GM12878 (cell line): ENCODE measurements around the gene ANKRD33B. TPM values are rescaled to one million over a fixed set of nuclear protein-coding genes. Genes with fewer than 3 reads are reported as not detected.

ENCODE experiments used
- ATAC-seq: fragments of 200-7000 bp; cut with Tn5 transposase; 3 replicates; pipeline ENCODE4 v1.9.1; 2020; ENCODE audit warnings: mild to moderate bottlenecking, moderate library complexity
- BruUV-seq: library from RNA; stranded (reverse); fragments of 400-500 nt; replicated peaks from 2 replicates; lab custom pipeline; 2021; lab: Mats Ljungman, UMichigan
- CTCF ChIA-PET: fragments of 300-600 bp; sonication (Branson Sonifier 250); formaldehyde crosslinking; extraction: SDS; loops from one replicate; lab custom pipeline; 2021; ENCODE audit warnings: inconsistent platforms; lab: Yijun Ruan, JAX
- POLR2A ChIA-PET: fragments of 350-600 bp; formaldehyde crosslinking; extraction: SDS; loops from one replicate; lab custom pipeline; 2021; ENCODE audit warnings: inconsistent platforms; lab: Charles Lee
- RAD21 ChIA-PET: fragments of 300-600 bp; sonication (Branson Sonifier 250); formaldehyde crosslinking; loops from one replicate; lab custom pipeline; 2023; ENCODE audit warnings: antibody characterized with exemption; ENCODE audit not compliant: unreplicated experiment; lab: Charles Lee
- SMC1A ChIA-PET: fragments of 300-600 bp; sonication (Branson Sonifier 250); formaldehyde crosslinking; loops from one replicate; lab custom pipeline; 2023; ENCODE audit not compliant: unreplicated experiment, uncharacterized antibody; lab: Charles Lee
- DNase-seq: peaks from one replicate; pipeline ENCODE4 v3.0.0-alpha.2; 2011; ENCODE audit warnings: low read depth, low spot score
- FAIRE-seq: peaks from 3 replicates; lab custom pipeline; 2011; peaks lifted over from hg19 to GRCh38; lab: Jason Lieb, UNC
- H2AFZ ChIP-seq: 2 replicates; pipeline ENCODE4 v1.6.0; 2011; ENCODE audit warnings: low read depth, low read length, control low read depth; ENCODE audit not compliant: control insufficient read depth
- H3K27ac ChIP-seq: 2 replicates; pipeline ENCODE4 v1.5.1; 2011; ENCODE audit warnings: control low read depth; ENCODE audit not compliant: control insufficient read depth, insufficient read depth
- H3K27me3 ChIP-seq, 2 experiments: replicated peaks in 1 of 2; 2 replicates each; pipeline versions ENCODE4 v1.6.0 to v1.6.1; 2011; ENCODE audit warnings: low read length in 1 of 2; ENCODE audit not compliant: control insufficient read depth in 2 of 2, insufficient read depth in 2 of 2
- H3K36me3 ChIP-seq, 2 experiments: 2 replicates each; pipeline ENCODE4 v1.5.1; 2011; ENCODE audit warnings: low read length in 1 of 2; ENCODE audit not compliant: control insufficient read depth in 2 of 2, insufficient read depth in 2 of 2
- H3K4me1 ChIP-seq: 2 replicates; pipeline ENCODE4 v1.6.1; 2011; ENCODE audit warnings: mild to moderate bottlenecking, low read length, moderate library complexity, mixed read lengths; ENCODE audit not compliant: control insufficient read depth, insufficient read depth
- H3K4me2 ChIP-seq: 2 replicates; pipeline ENCODE4 v1.6.0; 2011; ENCODE audit warnings: control low read depth; ENCODE audit not compliant: control insufficient read depth, insufficient read depth
- H3K4me3 ChIP-seq: fragments of 200-600 bp; sonication (generic); 2 replicates; pipeline ENCODE4 v1.5.1; 2016
- H3K79me2 ChIP-seq: 2 replicates; pipeline ENCODE4 v1.6.0; 2011; ENCODE audit warnings: low read length; ENCODE audit not compliant: control insufficient read depth, insufficient read depth
- H3K9ac ChIP-seq: 2 replicates; pipeline ENCODE4 v1.8.0; 2011; ENCODE audit warnings: low read length, control low read depth, mixed read lengths; ENCODE audit not compliant: control insufficient read depth, insufficient read depth
- H3K9me3 ChIP-seq: replicated peaks from 3 replicates; pipeline ENCODE4 v1.5.1; 2011; ENCODE audit warnings: mild to moderate bottlenecking, low read length; ENCODE audit not compliant: control insufficient read depth, insufficient read depth
- H4K20me1 ChIP-seq: 2 replicates; pipeline ENCODE4 v1.6.0; 2011; ENCODE audit not compliant: control insufficient read depth, insufficient read depth
- CBX5 ChIP-seq: sonication (generic); IDR thresholded peaks from 2 replicates; pipeline ENCODE4 v1.6.1; 2016; ENCODE audit warnings: low read depth, moderate library complexity, mild to moderate bottlenecking, inconsistent platforms
- CEBPB ChIP-seq, 2 experiments: fragments of 150-350 bp in 1 of 2; IDR thresholded peaks; 2 replicates each; pipeline ENCODE4 v1.6.1; 2012 to 2014; ENCODE audit warnings: low read depth in 2 of 2, low read length in 2 of 2, borderline replicate concordance in 1 of 2, inconsistent platforms in 1 of 2
- NFIC ChIP-seq: IDR thresholded peaks from 2 replicates; pipeline ENCODE4 v1.6.1; 2012; ENCODE audit warnings: low read depth, mild to moderate bottlenecking, inconsistent platforms, low read length, moderate library complexity
- NR2C1 ChIP-seq: fragments of 450-650 bp; IDR thresholded peaks from 2 replicates; pipeline ENCODE4 v1.6.1; 2017; ENCODE audit warnings: antibody characterized with exemption, mild to moderate bottlenecking, moderate library complexity
- SUPT20H ChIP-seq: IDR thresholded peaks from 2 replicates; pipeline ENCODE4 v1.6.1; 2011; ENCODE audit warnings: low read depth, mild to moderate bottlenecking, low read length, moderate library complexity, borderline replicate concordance; ENCODE audit not compliant: control insufficient read depth
- TARDBP ChIP-seq: IDR thresholded peaks from 2 replicates; pipeline ENCODE4 v1.6.1; 2016; ENCODE audit warnings: borderline replicate concordance
- TCF12 ChIP-seq: IDR thresholded peaks from 2 replicates; pipeline ENCODE4 v1.6.1; 2011; ENCODE audit warnings: low read depth, mild to moderate bottlenecking, low read length
- WGBS: methylation state at CpG from one replicate; pipeline ENCODE4 v1.1.6; 2016; ENCODE audit warnings: low lambda C conversion rate; ENCODE audit not compliant: insufficient replicate concordance, insufficient coverage; ENCODE audit errors: missing lambda C conversion rate; 5-methylcytosine and 5-hydroxymethylcytosine counted together
- in situ Hi-C: fragments of 300-500 bp; cut with MboI; formaldehyde crosslinking; loops from 9 replicates; pipeline ENCODE4 v1.14.3; 2018; ENCODE audit warnings: mixed read lengths
- intact Hi-C: fragments of 100-400 bp; cut with micrococcal nuclease; formaldehyde crosslinking; loops from one replicate; pipeline ENCODE4 v1.14.2; 2022; ENCODE audit not compliant: unreplicated experiment
- polyA plus RNA-seq, 11 experiments: library from polyadenylated mRNA; depleted of rRNA in 4 of 11; unstranded in 6 of 11; stranded (reverse) in 5 of 11; fragments of >200 nt; fragmentation: Nextera tagmentation in 4 of 11; fragmentation: Illumina TruSeq in 1 of 11; extraction: Ambion mirVana in 4 of 11; extraction: Trizol in 1 of 11; gene quantifications; 1 replicate in 1 of 11; 2 replicates in 10 of 11; pipeline versions ENCODE4 v1.2.1 to v1.2.3, GENCODE V29; 2011 to 2016; ENCODE audit warnings: inconsistent platforms in 2 of 11, missing spikeins in 2 of 11, low read depth in 1 of 11
- total RNA-seq, 4 experiments: library from RNA; depleted of rRNA in 3 of 4; stranded (reverse); fragments of >200 nt in 3 of 4; fragmentation: Illumina TruSeq in 1 of 4; extraction: Trizol in 1 of 4; gene quantifications; 2 replicates each; pipeline versions ENCODE4 v1.2.1 to v1.2.3, GENCODE V29; 2013 to 2021
- TF ChIP-seq, protein P1 (sequence below): fragments of 450-650 bp; IDR thresholded peaks from 2 replicates; pipeline ENCODE4 v1.6.1; 2016; ENCODE audit warnings: mild to moderate bottlenecking, moderate library complexity, borderline replicate concordance
- TF ChIP-seq, protein P2 (sequence below): fragments of 450-650 bp; IDR thresholded peaks from 2 replicates; pipeline ENCODE4 v1.6.1; 2014; ENCODE audit warnings: mild to moderate bottlenecking
- TF ChIP-seq, protein P3 (sequence below): fragments of 450-650 bp; IDR thresholded peaks from 2 replicates; pipeline ENCODE4 v1.6.1; 2017; ENCODE audit warnings: mild to moderate bottlenecking, moderate library complexity
- TF ChIP-seq, protein P4 (sequence below): IDR thresholded peaks from 2 replicates; pipeline ENCODE4 v1.6.1; 2011; ENCODE audit warnings: low read depth, low read length, improper control_type of control experiment, borderline replicate concordance
- TF ChIP-seq, protein P5 (sequence below): fragments of 450-650 bp; IDR thresholded peaks from 2 replicates; pipeline ENCODE4 v1.6.1; 2017; ENCODE audit warnings: borderline replicate concordance

The ANKRD33B gene
- total and polyA plus RNA-seq, 10 of the 15 experiments (the other 5 are each of a cell fraction or from before 2014, with no cell fraction given): 4.9 to 61.6 (median 15.6) TPM

DNA sequence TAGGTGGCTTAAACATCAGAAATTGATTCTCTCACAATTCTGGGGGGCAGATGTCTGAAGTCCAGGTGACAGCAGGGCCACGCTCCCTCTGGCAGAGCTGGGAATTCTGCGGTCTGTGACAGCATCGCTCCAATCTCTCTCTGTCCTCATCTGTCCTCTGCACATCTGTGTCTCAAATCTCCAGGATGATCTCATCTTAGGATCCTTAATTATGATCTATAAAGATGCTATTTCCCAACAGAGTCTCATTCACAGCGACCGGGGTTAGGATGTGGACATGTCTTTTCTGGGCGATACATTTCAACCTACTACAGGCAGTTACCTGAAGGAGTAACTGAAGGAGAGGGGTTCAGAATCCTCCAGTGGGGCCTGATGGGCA, 31.4 kb downstream of the ANKRD33B start:
- intact Hi-C loops: no loop called here
- ATAC-seq (no peak), DNase-seq (no peak), FAIRE-seq (no peak)
- no TSS peak for BruUV-seq
- Histone ChIP-seq H3K36me3 (peaks cover 3 to 13% of the 10 kb centered on the region in 2 experiments; a peak in 3 of 4 replicates), H4K20me1 (no peaks in the 10 kb centered on the region), H3K9me3 (no peaks in the 10 kb centered on the region; the same call in 1 of the 3 replicates), H3K79me2 (peaks cover 95% of the 10 kb centered on the region), H3K27ac (peak overlapping the region; percentile 48), H2AFZ (no peak overlapping the region), H3K27me3 (no peaks in the 10 kb centered on the region), H3K9ac (no peak overlapping the region), H3K4me2 (peak overlapping the region; percentile 24; the same call in 1 of the 2 replicates), H3K4me3 (peak overlapping the region; percentile 34; the same call in 1 of the 2 replicates), H3K4me1 (peaks cover 90% of the 10 kb centered on the region)
- CTCF ChIA-PET: no interaction called here
- POLR2A ChIA-PET: no interaction called here
- SMC1A ChIA-PET: interaction anchor here (2.0 kb wide), 1 partner anchor 20 kb away, joined by 5 read pairs; no protein-coding TSS in a partner anchor
- in situ Hi-C loops: no loop called here
- RAD21 ChIA-PET: no interaction called here
- 98% methylated on average over 6 of the region's 6 CpGs for WGBS
- TF ChIP-seq, protein P1, sequence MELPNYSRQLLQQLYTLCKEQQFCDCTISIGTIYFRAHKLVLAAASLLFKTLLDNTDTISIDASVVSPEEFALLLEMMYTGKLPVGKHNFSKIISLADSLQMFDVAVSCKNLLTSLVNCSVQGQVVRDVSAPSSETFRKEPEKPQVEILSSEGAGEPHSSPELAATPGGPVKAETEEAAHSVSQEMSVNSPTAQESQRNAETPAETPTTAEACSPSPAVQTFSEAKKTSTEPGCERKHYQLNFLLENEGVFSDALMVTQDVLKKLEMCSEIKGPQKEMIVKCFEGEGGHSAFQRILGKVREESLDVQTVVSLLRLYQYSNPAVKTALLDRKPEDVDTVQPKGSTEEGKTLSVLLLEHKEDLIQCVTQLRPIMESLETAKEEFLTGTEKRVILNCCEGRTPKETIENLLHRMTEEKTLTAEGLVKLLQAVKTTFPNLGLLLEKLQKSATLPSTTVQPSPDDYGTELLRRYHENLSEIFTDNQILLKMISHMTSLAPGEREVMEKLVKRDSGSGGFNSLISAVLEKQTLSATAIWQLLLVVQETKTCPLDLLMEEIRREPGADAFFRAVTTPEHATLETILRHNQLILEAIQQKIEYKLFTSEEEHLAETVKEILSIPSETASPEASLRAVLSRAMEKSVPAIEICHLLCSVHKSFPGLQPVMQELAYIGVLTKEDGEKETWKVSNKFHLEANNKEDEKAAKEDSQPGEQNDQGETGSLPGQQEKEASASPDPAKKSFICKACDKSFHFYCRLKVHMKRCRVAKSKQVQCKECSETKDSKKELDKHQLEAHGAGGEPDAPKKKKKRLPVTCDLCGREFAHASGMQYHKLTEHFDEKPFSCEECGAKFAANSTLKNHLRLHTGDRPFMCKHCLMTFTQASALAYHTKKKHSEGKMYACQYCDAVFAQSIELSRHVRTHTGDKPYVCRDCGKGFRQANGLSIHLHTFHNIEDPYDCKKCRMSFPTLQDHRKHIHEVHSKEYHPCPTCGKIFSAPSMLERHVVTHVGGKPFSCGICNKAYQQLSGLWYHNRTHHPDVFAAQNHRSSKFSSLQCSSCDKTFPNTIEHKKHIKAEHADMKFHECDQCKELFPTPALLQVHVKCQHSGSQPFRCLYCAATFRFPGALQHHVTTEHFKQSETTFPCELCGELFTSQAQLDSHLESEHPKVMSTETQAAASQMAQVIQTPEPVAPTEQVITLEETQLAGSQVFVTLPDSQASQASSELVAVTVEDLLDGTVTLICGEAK: no peak
- TF ChIP-seq, protein P2, sequence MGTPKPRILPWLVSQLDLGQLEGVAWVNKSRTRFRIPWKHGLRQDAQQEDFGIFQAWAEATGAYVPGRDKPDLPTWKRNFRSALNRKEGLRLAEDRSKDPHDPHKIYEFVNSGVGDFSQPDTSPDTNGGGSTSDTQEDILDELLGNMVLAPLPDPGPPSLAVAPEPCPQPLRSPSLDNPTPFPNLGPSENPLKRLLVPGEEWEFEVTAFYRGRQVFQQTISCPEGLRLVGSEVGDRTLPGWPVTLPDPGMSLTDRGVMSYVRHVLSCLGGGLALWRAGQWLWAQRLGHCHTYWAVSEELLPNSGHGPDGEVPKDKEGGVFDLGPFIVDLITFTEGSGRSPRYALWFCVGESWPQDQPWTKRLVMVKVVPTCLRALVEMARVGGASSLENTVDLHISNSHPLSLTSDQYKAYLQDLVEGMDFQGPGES: no peak
- TF ChIP-seq NFIC: no peak
- TF ChIP-seq NR2C1: no peak
- no peak for TF ChIP-seq CEBPB (IDR thresholded peaks at IDR 0.05; ENCODE audit: borderline replicate concordance in 1 of 2, low read depth in 2 of 2, low read length in 2 of 2)
- no peak for TF ChIP-seq TARDBP
- TF ChIP-seq, protein P3, sequence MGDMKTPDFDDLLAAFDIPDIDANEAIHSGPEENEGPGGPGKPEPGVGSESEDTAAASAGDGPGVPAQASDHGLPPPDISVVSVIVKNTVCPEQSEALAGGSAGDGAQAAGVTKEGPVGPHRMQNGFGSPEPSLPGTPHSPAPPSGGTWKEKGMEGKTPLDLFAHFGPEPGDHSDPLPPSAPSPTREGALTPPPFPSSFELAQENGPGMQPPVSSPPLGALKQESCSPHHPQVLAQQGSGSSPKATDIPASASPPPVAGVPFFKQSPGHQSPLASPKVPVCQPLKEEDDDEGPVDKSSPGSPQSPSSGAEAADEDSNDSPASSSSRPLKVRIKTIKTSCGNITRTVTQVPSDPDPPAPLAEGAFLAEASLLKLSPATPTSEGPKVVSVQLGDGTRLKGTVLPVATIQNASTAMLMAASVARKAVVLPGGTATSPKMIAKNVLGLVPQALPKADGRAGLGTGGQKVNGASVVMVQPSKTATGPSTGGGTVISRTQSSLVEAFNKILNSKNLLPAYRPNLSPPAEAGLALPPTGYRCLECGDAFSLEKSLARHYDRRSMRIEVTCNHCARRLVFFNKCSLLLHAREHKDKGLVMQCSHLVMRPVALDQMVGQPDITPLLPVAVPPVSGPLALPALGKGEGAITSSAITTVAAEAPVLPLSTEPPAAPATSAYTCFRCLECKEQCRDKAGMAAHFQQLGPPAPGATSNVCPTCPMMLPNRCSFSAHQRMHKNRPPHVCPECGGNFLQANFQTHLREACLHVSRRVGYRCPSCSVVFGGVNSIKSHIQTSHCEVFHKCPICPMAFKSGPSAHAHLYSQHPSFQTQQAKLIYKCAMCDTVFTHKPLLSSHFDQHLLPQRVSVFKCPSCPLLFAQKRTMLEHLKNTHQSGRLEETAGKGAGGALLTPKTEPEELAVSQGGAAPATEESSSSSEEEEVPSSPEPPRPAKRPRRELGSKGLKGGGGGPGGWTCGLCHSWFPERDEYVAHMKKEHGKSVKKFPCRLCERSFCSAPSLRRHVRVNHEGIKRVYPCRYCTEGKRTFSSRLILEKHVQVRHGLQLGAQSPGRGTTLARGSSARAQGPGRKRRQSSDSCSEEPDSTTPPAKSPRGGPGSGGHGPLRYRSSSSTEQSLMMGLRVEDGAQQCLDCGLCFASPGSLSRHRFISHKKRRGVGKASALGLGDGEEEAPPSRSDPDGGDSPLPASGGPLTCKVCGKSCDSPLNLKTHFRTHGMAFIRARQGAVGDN: no peak
- TF ChIP-seq, protein P4, sequence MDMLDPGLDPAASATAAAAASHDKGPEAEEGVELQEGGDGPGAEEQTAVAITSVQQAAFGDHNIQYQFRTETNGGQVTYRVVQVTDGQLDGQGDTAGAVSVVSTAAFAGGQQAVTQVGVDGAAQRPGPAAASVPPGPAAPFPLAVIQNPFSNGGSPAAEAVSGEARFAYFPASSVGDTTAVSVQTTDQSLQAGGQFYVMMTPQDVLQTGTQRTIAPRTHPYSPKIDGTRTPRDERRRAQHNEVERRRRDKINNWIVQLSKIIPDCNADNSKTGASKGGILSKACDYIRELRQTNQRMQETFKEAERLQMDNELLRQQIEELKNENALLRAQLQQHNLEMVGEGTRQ: no peak
- no peak for TF ChIP-seq CBX5
- TF ChIP-seq SUPT20H: no peak
- TF ChIP-seq TCF12: no peak
- TF ChIP-seq, protein P5, sequence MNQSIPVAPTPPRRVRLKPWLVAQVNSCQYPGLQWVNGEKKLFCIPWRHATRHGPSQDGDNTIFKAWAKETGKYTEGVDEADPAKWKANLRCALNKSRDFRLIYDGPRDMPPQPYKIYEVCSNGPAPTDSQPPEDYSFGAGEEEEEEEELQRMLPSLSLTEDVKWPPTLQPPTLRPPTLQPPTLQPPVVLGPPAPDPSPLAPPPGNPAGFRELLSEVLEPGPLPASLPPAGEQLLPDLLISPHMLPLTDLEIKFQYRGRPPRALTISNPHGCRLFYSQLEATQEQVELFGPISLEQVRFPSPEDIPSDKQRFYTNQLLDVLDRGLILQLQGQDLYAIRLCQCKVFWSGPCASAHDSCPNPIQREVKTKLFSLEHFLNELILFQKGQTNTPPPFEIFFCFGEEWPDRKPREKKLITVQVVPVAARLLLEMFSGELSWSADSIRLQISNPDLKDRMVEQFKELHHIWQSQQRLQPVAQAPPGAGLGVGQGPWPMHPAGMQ: no peak
